ENCODE measurements around the gene COPZ2. TPM values are rescaled to one million over a fixed set of nuclear protein-coding genes. Genes with fewer than 3 reads are reported as not detected.

Gene COPZ2
- total RNA-seq, 1 donor from 2014 or later = not detected

DNA sequence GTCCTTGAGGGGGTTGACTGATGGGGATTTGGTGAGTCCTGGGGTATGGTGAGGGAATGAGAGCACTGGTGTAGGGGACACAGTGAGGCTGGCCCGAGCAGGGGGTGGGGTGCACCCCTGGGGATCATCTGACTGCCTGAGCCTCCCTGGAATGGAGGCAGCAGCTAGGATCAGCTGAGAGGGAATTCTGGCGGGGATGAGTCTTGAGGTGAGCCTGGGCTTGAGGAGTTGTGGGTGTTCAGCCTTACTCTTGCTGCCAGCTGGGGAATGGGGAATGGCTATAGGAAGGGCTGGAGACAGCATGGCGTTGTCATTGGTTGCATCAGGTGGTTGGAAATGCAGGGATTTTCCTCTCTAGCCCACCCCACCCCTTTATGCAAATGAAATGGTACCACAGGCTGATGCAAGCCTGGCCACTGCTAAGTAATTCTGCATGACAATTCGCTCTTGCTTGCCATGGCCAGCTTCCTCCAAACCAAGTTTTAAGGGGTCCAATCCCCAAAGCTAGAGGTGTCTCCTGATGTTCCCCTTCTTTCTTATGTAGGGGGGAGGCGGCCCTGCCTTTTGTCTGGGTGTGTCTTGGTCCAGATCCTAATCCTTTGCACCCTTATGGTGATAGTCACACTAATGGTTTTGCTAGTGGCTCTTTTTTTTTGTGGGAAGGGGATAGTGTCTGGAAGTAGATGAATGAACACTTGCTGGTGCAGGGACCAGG, 18.1 kb upstream of the COPZ2 start:
- peak overlapping the region; percentile 77 for H3K4me3 Mint-ChIP-seq (ENCODE audit: unreplicated experiment)
- TF ChIP-seq, protein P1, sequence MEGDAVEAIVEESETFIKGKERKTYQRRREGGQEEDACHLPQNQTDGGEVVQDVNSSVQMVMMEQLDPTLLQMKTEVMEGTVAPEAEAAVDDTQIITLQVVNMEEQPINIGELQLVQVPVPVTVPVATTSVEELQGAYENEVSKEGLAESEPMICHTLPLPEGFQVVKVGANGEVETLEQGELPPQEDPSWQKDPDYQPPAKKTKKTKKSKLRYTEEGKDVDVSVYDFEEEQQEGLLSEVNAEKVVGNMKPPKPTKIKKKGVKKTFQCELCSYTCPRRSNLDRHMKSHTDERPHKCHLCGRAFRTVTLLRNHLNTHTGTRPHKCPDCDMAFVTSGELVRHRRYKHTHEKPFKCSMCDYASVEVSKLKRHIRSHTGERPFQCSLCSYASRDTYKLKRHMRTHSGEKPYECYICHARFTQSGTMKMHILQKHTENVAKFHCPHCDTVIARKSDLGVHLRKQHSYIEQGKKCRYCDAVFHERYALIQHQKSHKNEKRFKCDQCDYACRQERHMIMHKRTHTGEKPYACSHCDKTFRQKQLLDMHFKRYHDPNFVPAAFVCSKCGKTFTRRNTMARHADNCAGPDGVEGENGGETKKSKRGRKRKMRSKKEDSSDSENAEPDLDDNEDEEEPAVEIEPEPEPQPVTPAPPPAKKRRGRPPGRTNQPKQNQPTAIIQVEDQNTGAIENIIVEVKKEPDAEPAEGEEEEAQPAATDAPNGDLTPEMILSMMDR (IDR thresholded peaks at IDR 0.05; ENCODE audit: unreplicated experiment) = no peak
- no peaks in the 10 kb centered on the region for H3K9me3 Mint-ChIP-seq (ENCODE audit: unreplicated experiment)
- H3K27ac Mint-ChIP-seq (ENCODE audit: unreplicated experiment) = peak overlapping the region; percentile 71
- peaks cover 4% of the 10 kb centered on the region for H3K27me3 Mint-ChIP-seq (ENCODE audit: unreplicated experiment)
- H3K4me1 Mint-ChIP-seq (ENCODE audit: unreplicated experiment) = peaks cover 86% of the 10 kb centered on the region
- H3K36me3 Mint-ChIP-seq (ENCODE audit: low read depth, unreplicated experiment) = peaks cover 77% of the 10 kb centered on the region
- no peak for DNase-seq (ENCODE audit: low spot score)

DNA sequence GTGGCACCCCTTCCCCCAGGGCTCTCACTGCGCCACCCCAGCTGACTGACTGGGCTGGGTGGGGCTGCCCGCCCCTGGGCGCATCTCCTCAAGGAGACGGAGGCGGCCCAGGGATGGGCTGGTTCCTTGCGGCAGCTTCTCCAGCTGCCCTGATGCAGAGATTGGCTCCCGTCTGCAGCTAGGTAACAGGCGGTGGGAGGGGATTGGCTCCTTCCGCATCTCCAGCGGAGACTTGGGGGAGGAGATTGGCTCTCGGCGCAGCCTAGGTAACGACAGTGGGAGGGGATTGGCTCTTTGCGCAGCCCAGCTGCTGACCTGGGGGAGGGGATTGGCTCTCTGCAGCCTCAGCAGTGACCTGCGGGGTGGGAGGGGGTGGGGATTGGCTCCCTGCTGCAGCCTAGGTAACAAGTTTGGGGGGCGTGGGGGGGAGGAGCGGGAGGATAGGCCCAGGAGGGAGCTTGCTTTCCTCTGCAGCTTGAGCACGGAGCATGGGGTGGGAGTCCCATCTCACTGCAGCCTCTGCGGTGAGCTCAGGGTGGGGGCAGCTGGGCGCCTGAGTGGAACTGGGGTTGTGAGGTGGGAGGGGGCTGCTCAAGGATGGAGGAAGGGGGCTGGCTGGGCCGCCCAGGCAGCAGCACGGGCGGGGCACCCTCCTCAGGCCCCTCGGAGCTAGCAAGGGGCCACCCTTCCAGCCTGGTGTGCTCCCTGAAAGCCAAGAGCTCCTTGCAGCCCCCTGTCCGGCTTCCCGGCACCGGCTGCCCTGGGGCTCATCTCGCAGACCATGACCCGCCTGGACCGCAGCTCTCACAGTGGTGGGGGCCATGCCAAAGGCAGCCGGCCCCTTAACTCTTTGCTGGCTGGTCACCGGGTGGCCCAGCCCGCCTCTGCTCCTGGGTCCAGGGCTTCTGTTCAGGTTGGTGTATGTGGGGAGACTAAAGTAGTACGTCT, 16.9 kb upstream of the COPZ2 start:
- Mint-ChIP-seq H3K9me3 (ENCODE audit: unreplicated experiment) (no peaks in the 10 kb centered on the region), H3K4me1 (ENCODE audit: unreplicated experiment) (peaks cover 89% of the 10 kb centered on the region), H3K27me3 (ENCODE audit: unreplicated experiment) (peaks cover 6% of the 10 kb centered on the region), H3K27ac (ENCODE audit: unreplicated experiment) (peak overlapping the region; percentile 65), H3K36me3 (ENCODE audit: low read depth, unreplicated experiment) (peaks cover 76% of the 10 kb centered on the region), H3K4me3 (ENCODE audit: unreplicated experiment) (peak overlapping the region; percentile 77)
- TF ChIP-seq, protein P1 (IDR thresholded peaks at IDR 0.05; ENCODE audit: unreplicated experiment) = no peak
- peak; percentile 70 for DNase-seq (ENCODE audit: low spot score)

DNA sequence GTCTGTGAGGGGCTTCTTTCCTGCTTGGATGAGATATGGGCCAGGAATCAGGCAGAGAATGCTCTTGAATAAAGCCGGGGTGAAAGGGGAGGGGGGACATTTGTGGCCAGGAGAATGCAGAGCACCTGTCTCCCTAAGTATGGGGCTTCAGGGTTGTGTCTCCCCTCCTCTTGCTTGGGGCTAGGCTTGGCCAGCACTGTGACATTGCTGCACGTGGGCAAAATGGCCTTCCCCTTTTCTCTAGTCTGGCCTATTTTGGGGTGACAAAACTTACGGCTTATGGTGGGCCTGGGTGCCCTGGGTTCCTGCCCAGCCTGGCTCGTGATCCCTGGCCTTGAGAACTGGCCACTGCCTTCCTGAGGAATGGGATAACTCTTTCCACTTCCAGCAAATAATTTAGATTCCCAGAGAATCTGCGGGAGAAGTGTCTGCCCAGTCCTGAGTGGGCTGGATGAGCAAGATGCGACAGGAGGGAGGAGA, 16.2 kb upstream of the COPZ2 start:
- DNase-seq (ENCODE audit: low spot score) = no peak
- Mint-ChIP-seq H3K4me1 (ENCODE audit: unreplicated experiment) (peaks cover 88% of the 10 kb centered on the region), H3K27ac (ENCODE audit: unreplicated experiment) (peak overlapping the region; percentile 64), H3K27me3 (ENCODE audit: unreplicated experiment) (peaks cover 12% of the 10 kb centered on the region), H3K36me3 (ENCODE audit: low read depth, unreplicated experiment) (peaks cover 69% of the 10 kb centered on the region), H3K4me3 (ENCODE audit: unreplicated experiment) (peak overlapping the region; percentile 77), H3K9me3 (ENCODE audit: unreplicated experiment) (no peaks in the 10 kb centered on the region)
- TF ChIP-seq, protein P1 (IDR thresholded peaks at IDR 0.05; ENCODE audit: unreplicated experiment) = no peak

DNA sequence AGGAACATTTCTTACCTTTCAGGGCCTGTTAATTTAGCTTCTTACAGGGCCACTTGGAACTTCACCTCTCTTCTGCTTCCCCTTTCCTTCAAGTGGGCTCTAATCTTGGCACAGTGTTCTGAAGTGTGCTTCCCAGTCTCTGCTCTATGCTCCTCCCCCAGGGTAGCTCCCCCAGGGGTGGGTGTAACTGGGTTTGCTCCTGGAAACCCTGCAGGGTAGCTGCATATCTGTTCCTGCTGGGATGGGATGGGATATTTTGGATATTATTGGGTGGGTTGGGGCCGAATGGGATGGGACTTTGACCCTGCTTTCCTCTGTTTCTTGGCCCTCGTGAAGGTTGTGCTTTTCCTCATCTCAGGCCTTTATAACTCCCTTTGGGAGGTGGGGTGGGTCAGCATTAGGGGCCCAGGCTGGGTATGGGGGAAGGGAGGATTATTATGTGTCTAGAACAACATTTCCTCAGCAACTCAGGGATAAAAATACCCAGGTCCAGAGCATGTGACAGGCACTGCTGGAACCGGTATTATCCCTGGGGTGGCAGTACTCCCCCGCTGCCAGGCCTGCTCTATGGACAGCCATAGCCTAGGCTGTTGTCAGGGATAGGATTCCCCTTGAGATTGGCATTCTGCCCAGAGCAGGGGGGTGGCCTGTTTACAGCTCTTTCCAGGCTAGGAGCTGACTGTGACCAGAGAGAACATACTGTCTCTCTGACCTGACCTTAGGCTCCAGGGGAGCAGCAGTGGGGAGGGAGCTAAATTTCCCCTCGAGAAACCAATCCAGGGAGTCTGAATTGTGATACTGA, 15.6 kb upstream of the COPZ2 start:
- TF ChIP-seq, protein P1 (IDR thresholded peaks at IDR 0.05; ENCODE audit: unreplicated experiment) = no peak
- H3K9me3 Mint-ChIP-seq (ENCODE audit: unreplicated experiment) = no peaks in the 10 kb centered on the region
- H3K4me3 Mint-ChIP-seq (ENCODE audit: unreplicated experiment) = peak overlapping the region; percentile 77
- no peak for DNase-seq (ENCODE audit: low spot score)
- peak overlapping the region; percentile 82 for H3K27ac Mint-ChIP-seq (ENCODE audit: unreplicated experiment)
- H3K27me3 Mint-ChIP-seq (ENCODE audit: unreplicated experiment) = peaks cover 14% of the 10 kb centered on the region
- peaks cover 62% of the 10 kb centered on the region for H3K36me3 Mint-ChIP-seq (ENCODE audit: low read depth, unreplicated experiment)
- H3K4me1 Mint-ChIP-seq (ENCODE audit: unreplicated experiment) = peaks cover 84% of the 10 kb centered on the region
